Measurements from ENCODE around the gene REPIN1. TPM values are rescaled to one million over a fixed set of nuclear protein-coding genes. Genes with fewer than 3 reads are reported as not detected.

The REPIN1 gene
- total and polyA plus RNA-seq, 9 of the 15 experiments (the other 6 are each of a cell fraction or from before 2014, with no cell fraction given), result 8.1 to 283 (median 94.3) TPM

- no peak for FAIRE-seq
- Histone ChIP-seq H2AFZ (ENCODE audit: low read depth, low read length) (no peak overlapping the region), H4K20me1 (replicated peaks; ENCODE audit: control insufficient read depth, insufficient read depth, low read length) (no peaks in the 10 kb centered on the region), H3K27ac (ENCODE audit: extremely low read depth, low read depth, low read length) (no peak overlapping the region), H3K79me2 (ENCODE audit: control insufficient read depth, insufficient read depth, low read length) (no peaks in the 10 kb centered on the region), H3K4me2 (ENCODE audit: insufficient read depth, low read length) (no peak overlapping the region), H3K27me3 (ENCODE audit: control insufficient read depth in 2 of 2, insufficient read depth in 2 of 2, low read length in 2 of 2) (no peaks in the 10 kb centered on the region; a peak in 1 of 5 replicates), H3K9me1 (ENCODE audit: control insufficient read depth, insufficient read depth, low read length) (peaks cover 5% of the 10 kb centered on the region), H3K4me1 (replicated peaks in 1 of 2; ENCODE audit: control insufficient read depth in 2 of 2, insufficient read depth in 2 of 2, low read length in 2 of 2) (peaks cover 24 to 31% of the 10 kb centered on the region in 2 experiments), H3K36me3 (ENCODE audit: control insufficient read depth, insufficient read depth, low read length) (no peaks in the 10 kb centered on the region), H3K4me3 (no peak overlapping the region), H3K9ac (ENCODE audit: insufficient read depth in 1 of 2, low read depth in 2 of 2, low read length in 2 of 2) (0 out of 4 replicates have a peak overlapping the region, but pooled peaks of 1 of the 2 experiments have one; percentile 46), H3K9me3 (replicated peaks; ENCODE audit: control insufficient read depth, insufficient read depth, low read depth, low read length) (no peaks in the 10 kb centered on the region)
- intact Hi-C loops (cut with micrococcal nuclease) (no loop called here), in situ Hi-C loops (cut with MboI) (no loop called here)
- no peak for ATAC-seq
- WGBS (ENCODE audit: insufficient coverage, low coverage, missing lambda C conversion rate), result 64% methylated on average over 18 of the region's 18 CpGs
- no peak for TF ChIP-seq ZNF184 (CRISPR knock-in tag; IDR thresholded peaks at IDR 0.05)
- TF ChIP-seq MCM7 (IDR thresholded peaks at IDR 0.05), result 0 out of 4 replicates have a peak, but pooled peaks of 1 of the 2 experiments have one; percentile 24
- BruUV-seq (replicated peaks), result no TSS peak
- DNase-seq (ENCODE audit: extremely low read depth in 1 of 4, low spot score in 3 of 4), result peak in 1 of 4 experiments; percentile 7
- ChIA-PET CTCF (ENCODE audit: low intra/inter-chr PET ratio) (no interaction called here), POLR2A (interaction anchor here (0.6 to 1.6 kb wide), 5 partner anchors 9 to 545 kb away, joined by 3 to 7 read pairs (median 4); no protein-coding TSS in a partner anchor)
Observed at GRCh38 chr7:150361807-150362621, 6.6 kb upstream of the REPIN1 start.

DNA sequence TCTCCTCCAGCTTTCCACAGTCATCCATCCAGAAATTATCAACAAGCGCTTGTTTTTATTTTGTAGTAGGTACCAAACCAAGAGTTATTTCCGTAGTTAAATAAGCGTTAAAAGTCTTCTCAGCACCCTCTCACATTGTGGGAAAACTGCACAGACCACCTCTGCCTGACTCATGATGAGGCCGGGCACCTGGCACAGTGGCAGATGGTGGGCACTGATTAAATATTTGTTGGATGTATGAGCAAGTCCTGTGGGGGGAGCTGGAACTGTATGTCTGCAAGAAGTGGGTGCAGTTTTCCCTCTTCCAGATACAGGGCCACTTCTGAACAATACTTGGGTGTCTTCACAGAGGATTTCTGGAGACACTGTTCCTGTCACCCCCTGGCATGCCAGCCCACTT, 5.3 kb upstream of the REPIN1 start:
- CTCF ChIA-PET (ENCODE audit: low intra/inter-chr PET ratio), result no interaction called here
- Histone ChIP-seq H3K36me3 (ENCODE audit: control insufficient read depth, insufficient read depth, low read length) (no peaks in the 10 kb centered on the region), H4K20me1 (replicated peaks; ENCODE audit: control insufficient read depth, insufficient read depth, low read length) (no peaks in the 10 kb centered on the region), H3K9me3 (replicated peaks; ENCODE audit: control insufficient read depth, insufficient read depth, low read depth, low read length) (no peaks in the 10 kb centered on the region), H3K27me3 (ENCODE audit: control insufficient read depth in 2 of 2, insufficient read depth in 2 of 2, low read length in 2 of 2) (no peaks in the 10 kb centered on the region; a peak in 1 of 5 replicates), H2AFZ (ENCODE audit: low read depth, low read length) (no peak overlapping the region; the same call in 1 of the 2 replicates), H3K27ac (ENCODE audit: extremely low read depth, low read depth, low read length) (no peak overlapping the region), H3K4me2 (ENCODE audit: insufficient read depth, low read length) (no peak overlapping the region), H3K9me1 (ENCODE audit: control insufficient read depth, insufficient read depth, low read length) (peaks cover 5% of the 10 kb centered on the region), H3K9ac (ENCODE audit: insufficient read depth in 1 of 2, low read depth in 2 of 2, low read length in 2 of 2) (no peak overlapping the region; a peak in 1 of 4 replicates), H3K79me2 (ENCODE audit: control insufficient read depth, insufficient read depth, low read length) (peaks cover 6% of the 10 kb centered on the region; the same call in 2 of the 3 replicates), H3K4me1 (replicated peaks in 1 of 2; ENCODE audit: control insufficient read depth in 2 of 2, insufficient read depth in 2 of 2, low read length in 2 of 2) (peaks cover 24 to 33% of the 10 kb centered on the region in 2 experiments), H3K4me3 (no peak overlapping the region)
- no TSS peak for BruUV-seq (replicated peaks)
- no peak for FAIRE-seq
- DNase-seq (ENCODE audit: extremely low read depth in 1 of 4, low spot score in 3 of 4), result no peak
- ATAC-seq, result no peak
- in situ Hi-C loops (cut with MboI), result no loop called here
- POLR2A ChIA-PET, result interaction anchor here (0.5 to 1.2 kb wide), 4 partner anchors 10 to 38 kb away, joined by 4 to 7 read pairs (median 4); no protein-coding TSS in a partner anchor
- intact Hi-C loops (cut with micrococcal nuclease), result no loop called here
- no peak for TF ChIP-seq CHAMP1 (IDR thresholded peaks at IDR 0.05)
- no peak for TF ChIP-seq ZNF699 (CRISPR knock-in tag; IDR thresholded peaks at IDR 0.05; ENCODE audit: insufficient replicate concordance)
- TF ChIP-seq E2F1 (CRISPR knock-in tag; IDR thresholded peaks at IDR 0.05), result no peak
- TF ChIP-seq XRCC4 (IDR thresholded peaks at IDR 0.05; ENCODE audit: extremely low read depth, insufficient read depth, insufficient read length), result no peak
- TF ChIP-seq SMAD1 (IDR thresholded peaks at IDR 0.05; ENCODE audit: low read depth, low read length, partially characterized antibody), result no peak
- TF ChIP-seq ETV6 (IDR thresholded peaks at IDR 0.05; ENCODE audit: borderline replicate concordance in 1 of 2, low read depth in 2 of 2, low read length in 1 of 2), result no peak
- TF ChIP-seq ETV6 (CRISPR knock-in tag; IDR thresholded peaks at IDR 0.05; ENCODE audit: borderline replicate concordance), result no peak
- no peak for TF ChIP-seq TRIM24 (IDR thresholded peaks at IDR 0.05)
- TF ChIP-seq TAF7 (tag; IDR thresholded peaks at IDR 0.05), result no peak
- no peak for TF ChIP-seq ZEB2 (IDR thresholded peaks at IDR 0.05)
- 58% methylated on average over 4 of the region's 4 CpGs for WGBS (ENCODE audit: insufficient coverage, low coverage, missing lambda C conversion rate)

All from K562 (cell line).